D721Med (cell line): Measurements from ENCODE around the gene STK32B.

ENCODE experiments used
- DNase-seq: peaks from one replicate; pipeline ENCODE4 v3.0.0; 2011; ENCODE audit warnings: low spot score; ENCODE audit not compliant: insufficient read length
- FAIRE-seq: peaks from 2 replicates; lab custom pipeline; 2011; peaks lifted over from hg19 to GRCh38; lab: Jason Lieb, UNC
- TF ChIP-seq, protein P1 (sequence below): IDR thresholded peaks from 2 replicates; pipeline ENCODE4 v1.5.1; 2012; ENCODE audit warnings: mild to moderate bottlenecking, control low read depth; ENCODE audit not compliant: insufficient read depth; ENCODE audit errors: missing control alignments

The STK32B gene

DNA sequence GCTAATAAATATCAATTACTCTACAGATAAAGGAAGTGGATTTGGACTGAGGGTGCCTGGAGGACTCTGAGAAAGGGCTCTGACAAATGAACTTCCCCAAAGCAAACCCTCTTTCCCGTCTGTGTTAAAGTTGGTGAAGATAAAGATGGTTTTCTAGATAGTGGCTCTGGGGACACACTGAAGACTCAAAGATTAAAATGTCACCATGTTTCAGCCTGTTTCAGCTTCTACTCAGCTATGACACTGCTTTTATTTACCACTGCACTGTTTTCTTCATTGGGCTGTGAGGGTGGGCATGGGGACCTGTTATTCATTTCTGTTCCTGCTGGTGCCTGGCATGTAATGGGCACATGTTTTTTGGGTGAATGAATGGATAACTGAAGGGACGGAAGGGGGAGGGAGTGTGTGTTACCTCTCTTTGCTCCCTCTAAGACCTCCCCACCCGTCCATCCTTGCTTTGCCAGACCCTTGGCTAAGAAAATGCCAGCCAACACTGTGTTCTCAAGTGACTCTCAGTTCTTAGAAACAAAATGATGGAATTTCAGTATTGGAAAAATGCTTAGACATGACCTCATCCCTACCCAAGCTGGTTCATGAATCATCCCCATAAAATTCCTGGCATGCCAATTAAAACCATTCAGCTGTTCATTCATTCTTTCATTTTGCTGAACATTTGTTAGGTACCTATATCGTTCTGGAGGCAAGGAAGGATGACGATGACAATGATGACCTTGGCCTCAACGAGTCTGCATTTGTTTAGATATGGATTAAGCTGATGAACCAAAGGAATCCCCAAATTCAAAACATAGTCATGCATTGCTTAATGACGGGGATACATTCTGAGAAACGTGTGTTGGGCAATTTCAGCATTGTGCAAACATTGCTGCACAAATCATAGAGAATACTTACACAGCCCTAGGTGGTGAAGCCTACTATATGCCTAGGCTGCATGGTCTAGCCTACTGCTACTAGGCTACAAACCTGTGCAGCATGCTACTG lies 13.4 kb upstream of the STK32B start:
- no peak for FAIRE-seq
- TF ChIP-seq, protein P1, sequence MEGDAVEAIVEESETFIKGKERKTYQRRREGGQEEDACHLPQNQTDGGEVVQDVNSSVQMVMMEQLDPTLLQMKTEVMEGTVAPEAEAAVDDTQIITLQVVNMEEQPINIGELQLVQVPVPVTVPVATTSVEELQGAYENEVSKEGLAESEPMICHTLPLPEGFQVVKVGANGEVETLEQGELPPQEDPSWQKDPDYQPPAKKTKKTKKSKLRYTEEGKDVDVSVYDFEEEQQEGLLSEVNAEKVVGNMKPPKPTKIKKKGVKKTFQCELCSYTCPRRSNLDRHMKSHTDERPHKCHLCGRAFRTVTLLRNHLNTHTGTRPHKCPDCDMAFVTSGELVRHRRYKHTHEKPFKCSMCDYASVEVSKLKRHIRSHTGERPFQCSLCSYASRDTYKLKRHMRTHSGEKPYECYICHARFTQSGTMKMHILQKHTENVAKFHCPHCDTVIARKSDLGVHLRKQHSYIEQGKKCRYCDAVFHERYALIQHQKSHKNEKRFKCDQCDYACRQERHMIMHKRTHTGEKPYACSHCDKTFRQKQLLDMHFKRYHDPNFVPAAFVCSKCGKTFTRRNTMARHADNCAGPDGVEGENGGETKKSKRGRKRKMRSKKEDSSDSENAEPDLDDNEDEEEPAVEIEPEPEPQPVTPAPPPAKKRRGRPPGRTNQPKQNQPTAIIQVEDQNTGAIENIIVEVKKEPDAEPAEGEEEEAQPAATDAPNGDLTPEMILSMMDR: no peak

DNA sequence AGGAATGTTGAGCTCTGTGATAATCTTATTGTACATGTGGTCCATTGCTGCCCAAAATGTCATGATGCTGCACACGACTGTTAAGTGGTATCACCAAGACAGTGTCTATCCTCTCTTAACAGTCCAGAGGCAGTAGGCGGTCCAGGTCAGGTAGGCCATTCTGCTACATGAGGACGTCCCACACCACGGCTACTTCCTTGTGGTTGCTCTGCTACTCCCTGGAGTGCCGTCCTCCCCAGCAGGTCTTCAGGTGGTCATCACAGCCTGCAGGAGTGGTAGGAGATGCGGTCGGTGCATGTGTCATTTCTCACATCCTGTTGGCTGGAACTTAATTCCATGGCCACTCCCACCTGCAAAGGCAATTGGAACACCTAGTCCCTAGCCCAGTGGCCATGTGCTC lies 11.5 kb upstream of the STK32B start:
- FAIRE-seq (no peak), DNase-seq (no peak)
- TF ChIP-seq, protein P1: no peak

More for the DNA sequence above, 13.4 kb upstream of the STK32B start:
- DNase-seq: no peak

DNA sequence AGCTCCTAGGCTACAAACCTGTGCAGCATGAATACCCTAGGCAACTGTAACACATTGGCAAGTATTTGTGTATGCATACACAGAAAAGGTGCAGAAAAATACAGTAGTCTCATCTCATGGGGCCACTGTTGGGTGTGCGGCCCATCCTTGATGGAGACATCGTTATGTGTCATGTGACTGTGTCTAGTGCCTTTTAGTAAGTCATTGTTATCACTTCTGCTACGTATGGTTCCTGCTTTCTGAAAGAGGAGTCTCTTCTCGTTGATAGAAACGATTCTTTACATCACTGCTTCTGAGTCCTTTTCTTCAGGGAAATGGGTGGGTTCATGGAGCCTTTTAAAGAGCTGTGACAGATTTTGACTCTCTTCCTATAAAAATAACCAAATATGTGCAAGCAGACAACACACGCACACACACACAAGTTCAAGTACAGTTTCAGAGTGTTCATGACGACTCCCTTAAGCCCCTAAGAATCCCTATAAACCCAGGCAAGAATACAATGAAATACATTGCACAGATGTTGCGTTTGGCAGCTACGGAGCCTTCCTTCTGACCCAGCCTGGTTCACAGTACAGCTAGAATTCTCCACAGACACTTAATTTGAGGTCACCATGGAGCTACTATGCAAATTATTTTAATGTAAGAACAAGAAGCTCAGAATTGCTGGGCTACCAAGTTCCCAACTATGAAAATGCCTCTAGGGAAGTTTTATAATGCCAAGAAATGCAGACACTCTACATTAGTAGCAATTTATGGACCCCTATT lies 10.2 kb upstream of the STK32B start:
- DNase-seq (no peak), FAIRE-seq (no peak)
- TF ChIP-seq, protein P1: no peak

DNA sequence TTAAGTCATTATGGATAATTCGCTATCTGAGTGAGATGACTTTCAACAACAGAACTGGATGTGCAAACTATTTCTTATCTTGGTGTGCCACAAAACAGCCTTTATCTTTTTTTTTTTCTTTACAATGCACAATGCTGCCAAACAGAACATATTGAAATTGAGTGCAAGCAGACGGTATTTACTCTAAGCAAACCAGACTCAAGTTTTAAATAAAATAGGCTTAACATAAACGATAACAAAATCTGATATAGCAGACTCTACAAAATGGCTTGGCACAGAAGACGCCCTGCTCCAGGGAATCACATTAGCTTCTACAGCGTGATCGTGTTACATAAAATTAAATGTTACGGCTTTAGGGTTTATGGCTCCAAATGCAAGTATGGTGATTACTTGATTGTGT lies 9.6 kb upstream of the STK32B start:
- FAIRE-seq: no peak
- TF ChIP-seq, protein P1: no peak
- DNase-seq: no peak

DNA sequence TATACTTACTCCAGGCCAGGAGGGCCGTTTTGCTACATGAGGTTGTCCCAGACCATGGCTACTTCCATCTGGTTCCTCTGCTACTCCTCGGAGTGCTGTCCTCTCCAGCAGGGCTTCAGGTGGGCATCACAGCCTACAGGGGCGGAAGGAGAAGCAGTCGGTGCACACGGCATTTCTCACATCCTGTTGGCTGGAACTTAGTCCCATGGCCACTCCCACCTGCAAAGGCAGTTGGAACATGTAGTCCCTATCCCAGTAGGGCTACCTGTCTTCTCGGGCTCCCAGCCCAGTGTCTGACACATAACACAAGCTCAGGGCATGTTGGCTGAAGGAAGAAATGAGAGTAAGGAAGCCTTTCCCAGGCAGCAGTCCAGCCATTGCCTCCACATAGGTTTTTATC lies 7.7 kb upstream of the STK32B start:
- DNase-seq (no peak), FAIRE-seq (no peak)
- TF ChIP-seq, protein P1: no peak

DNA sequence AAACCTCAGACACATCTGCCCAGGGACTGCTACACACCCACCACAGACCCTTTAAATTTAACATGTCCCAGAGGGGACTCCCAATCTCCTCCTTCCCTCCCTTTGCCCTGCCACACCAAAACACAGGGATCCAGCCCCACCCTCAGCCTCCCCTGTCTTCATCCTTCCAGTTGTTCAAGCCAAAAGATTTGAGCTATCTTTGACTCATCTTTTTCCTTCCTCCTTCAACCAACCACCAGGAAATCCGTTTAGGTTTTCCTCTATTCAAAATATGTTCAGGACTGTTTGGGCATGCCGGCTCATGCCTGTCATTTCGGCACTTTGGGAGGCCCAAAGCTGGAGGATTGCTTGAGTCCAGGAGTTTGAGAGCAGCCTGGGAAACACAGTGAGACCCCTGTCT lies 6.9 kb upstream of the STK32B start:
- TF ChIP-seq, protein P1: no peak
- FAIRE-seq: no peak
- DNase-seq: no peak
